Smooth muscle cell (in vitro differentiated cells): ENCODE data around the gene OIP5. TPM values are rescaled to one million over a fixed set of nuclear protein-coding genes. Genes with fewer than 3 reads are reported as not detected.

Experiments
- DNase-seq: peaks from one replicate; lab custom pipeline; 2025; ENCODE audit not compliant: unreplicated experiment; lab: John Stamatoyannopoulos, UW
- H2AFZ ChIP-seq: fragments of 200-600 bp; sonication (generic); 2 replicates; pipeline ENCODE4 v1.6.0; 2016; ENCODE audit warnings: antibody characterized with exemption, low read depth, mild to moderate bottlenecking
- H3F3A ChIP-seq: fragments of 200-600 bp; sonication (generic); 2 replicates; pipeline ENCODE4 v1.6.0; 2017; ENCODE audit warnings: antibody characterized with exemption, low read depth
- H3K27ac ChIP-seq: fragments of 200-600 bp; sonication (generic); 2 replicates; pipeline ENCODE4 v1.5.1; 2016; ENCODE audit warnings: low read depth, mild to moderate bottlenecking
- H3K27me3 ChIP-seq: fragments of 200-600 bp; sonication (generic); 2 replicates; pipeline ENCODE4 v1.6.1; 2016; ENCODE audit warnings: low read depth, mild to moderate bottlenecking
- H3K36me3 ChIP-seq: fragments of 200-600 bp; sonication (generic); 2 replicates; pipeline ENCODE4 v1.5.1; 2016; ENCODE audit warnings: low read depth
- H3K4me1 ChIP-seq: fragments of 200-600 bp; sonication (generic); 2 replicates; pipeline ENCODE4 v1.5.1; 2016; ENCODE audit warnings: low read depth
- H3K4me2 ChIP-seq: fragments of 200-600 bp; sonication (generic); 2 replicates; pipeline ENCODE4 v1.6.0; 2016; ENCODE audit warnings: mild to moderate bottlenecking
- H3K4me3 ChIP-seq: fragments of 200-600 bp; sonication (generic); 2 replicates; pipeline ENCODE4 v1.5.1; 2016; ENCODE audit warnings: mild to moderate bottlenecking
- H3K79me2 ChIP-seq: fragments of 200-600 bp; sonication (generic); 2 replicates; pipeline ENCODE4 v1.6.0; 2016; ENCODE audit warnings: low read depth, mild to moderate bottlenecking
- H3K9ac ChIP-seq: fragments of 200-600 bp; sonication (generic); 2 replicates; pipeline ENCODE4 v1.6.0; 2016; ENCODE audit warnings: low read depth
- H3K9me3 ChIP-seq: fragments of 200-600 bp; sonication (generic); replicated peaks from 2 replicates; pipeline ENCODE4 v1.5.1; 2016; ENCODE audit warnings: low read depth
- H4K20me1 ChIP-seq: fragments of 200-600 bp; sonication (generic); 2 replicates; pipeline ENCODE4 v1.6.0; 2016; ENCODE audit warnings: low read depth
- WGBS: methylation state at CpG from one replicate; pipeline ENCODE4 v1.1.7; 2016; ENCODE audit warnings: low lambda C conversion rate; 5-methylcytosine and 5-hydroxymethylcytosine counted together
- polyA plus RNA-seq: library from polyadenylated mRNA; unstranded; fragments of >200 nt; fragmentation: Nextera tagmentation; extraction: Ambion mirVana; gene quantifications from 2 replicates; pipeline ENCODE4 v1.2.1, GENCODE V29; 2016
- total RNA-seq: library from RNA; depleted of rRNA; stranded (reverse); fragments of >200 nt; gene quantifications from 2 replicates; pipeline ENCODE4 v1.2.3, GENCODE V29; 2014
- TF ChIP-seq, protein P1 (sequence below): fragments of 200-600 bp; sonication (generic); IDR thresholded peaks from 2 replicates; pipeline ENCODE4 v1.5.1; 2017; ENCODE audit warnings: borderline replicate concordance, mild to moderate bottlenecking, antibody characterized with exemption; ENCODE audit not compliant: insufficient read depth, poor library complexity, severe bottlenecking

The OIP5 gene
- total and polyA plus RNA-seq, 2 experiments from 2014 or later: 4.3 to 4.9 TPM

DNA sequence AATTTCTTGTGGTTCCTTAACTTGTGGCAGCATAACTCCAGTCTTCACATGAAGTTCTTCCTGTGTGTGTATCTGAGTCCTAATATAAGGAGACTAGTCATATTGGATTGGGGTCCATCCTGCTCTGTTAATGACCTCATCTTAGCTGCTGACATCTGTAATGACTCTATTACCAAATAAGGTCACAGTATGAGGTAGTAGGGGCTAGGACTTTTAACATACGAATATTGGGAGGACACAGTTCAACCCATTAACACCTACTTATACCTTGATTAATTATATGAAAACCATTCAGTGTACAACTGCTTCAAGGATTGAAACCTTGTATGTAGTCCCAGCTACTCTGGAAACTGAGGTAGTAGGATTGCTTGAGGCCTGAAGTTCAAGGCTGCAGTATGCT, 43.9 kb downstream of the OIP5 start:
- no peak overlapping the region for H3K27ac ChIP-seq
- 79% methylated on average over 1 of the region's 1 CpG for WGBS

DNA sequence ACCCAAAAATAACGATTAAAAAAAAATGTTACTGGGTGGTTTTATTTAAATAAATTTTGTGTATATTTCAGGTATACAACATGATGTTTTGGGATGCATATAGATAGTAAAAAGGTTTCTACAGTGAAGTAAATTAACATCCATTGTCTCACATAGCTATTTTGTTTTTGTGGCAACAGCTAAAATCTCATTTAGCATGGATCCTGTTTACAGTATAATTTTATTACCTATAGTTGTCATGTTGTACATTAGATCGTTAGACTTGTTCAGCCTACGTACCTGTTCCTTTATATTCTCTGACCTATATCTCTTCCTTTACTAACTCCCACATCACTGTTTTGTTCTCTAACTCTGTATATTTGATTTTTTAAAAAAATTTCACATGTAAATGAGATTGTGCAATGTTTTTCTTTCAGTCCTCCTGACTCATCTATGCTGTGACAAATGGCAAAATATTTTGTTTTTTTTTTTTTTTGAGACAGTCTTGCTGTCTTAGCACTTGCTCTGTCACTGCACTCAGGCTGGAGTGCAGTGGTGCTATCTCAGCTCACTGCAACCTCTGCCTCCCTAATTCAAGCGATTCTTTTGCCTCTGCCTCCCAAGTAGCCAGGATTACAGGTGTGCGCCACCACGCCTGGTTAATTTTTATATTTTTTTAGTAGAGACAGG, 45.6 kb downstream of the OIP5 start:
- no peak for DNase-seq
- WGBS: 98% methylated on average over 6 of the region's 6 CpGs
- Histone ChIP-seq H3K9ac (no peak overlapping the region), H3F3A (no peaks in the 10 kb centered on the region), H3K9me3 (no peaks in the 10 kb centered on the region), H3K36me3 (peaks cover 7% of the 10 kb centered on the region), H3K4me3 (no peak overlapping the region), H3K27ac (no peak overlapping the region), H3K4me1 (peaks cover 12% of the 10 kb centered on the region), H3K27me3 (no peaks in the 10 kb centered on the region), H3K4me2 (no peak overlapping the region), H4K20me1 (peaks cover 6% of the 10 kb centered on the region), H3K79me2 (peaks cover 47% of the 10 kb centered on the region), H2AFZ (no peak overlapping the region)
- TF ChIP-seq, protein P1, sequence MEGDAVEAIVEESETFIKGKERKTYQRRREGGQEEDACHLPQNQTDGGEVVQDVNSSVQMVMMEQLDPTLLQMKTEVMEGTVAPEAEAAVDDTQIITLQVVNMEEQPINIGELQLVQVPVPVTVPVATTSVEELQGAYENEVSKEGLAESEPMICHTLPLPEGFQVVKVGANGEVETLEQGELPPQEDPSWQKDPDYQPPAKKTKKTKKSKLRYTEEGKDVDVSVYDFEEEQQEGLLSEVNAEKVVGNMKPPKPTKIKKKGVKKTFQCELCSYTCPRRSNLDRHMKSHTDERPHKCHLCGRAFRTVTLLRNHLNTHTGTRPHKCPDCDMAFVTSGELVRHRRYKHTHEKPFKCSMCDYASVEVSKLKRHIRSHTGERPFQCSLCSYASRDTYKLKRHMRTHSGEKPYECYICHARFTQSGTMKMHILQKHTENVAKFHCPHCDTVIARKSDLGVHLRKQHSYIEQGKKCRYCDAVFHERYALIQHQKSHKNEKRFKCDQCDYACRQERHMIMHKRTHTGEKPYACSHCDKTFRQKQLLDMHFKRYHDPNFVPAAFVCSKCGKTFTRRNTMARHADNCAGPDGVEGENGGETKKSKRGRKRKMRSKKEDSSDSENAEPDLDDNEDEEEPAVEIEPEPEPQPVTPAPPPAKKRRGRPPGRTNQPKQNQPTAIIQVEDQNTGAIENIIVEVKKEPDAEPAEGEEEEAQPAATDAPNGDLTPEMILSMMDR: no peak

More for the DNA sequence above, 43.9 kb downstream of the OIP5 start:
- Histone ChIP-seq H3K4me2 (no peak overlapping the region), H3K4me3 (no peak overlapping the region), H3K27me3 (no peaks in the 10 kb centered on the region), H2AFZ (no peak overlapping the region), H3K79me2 (peaks cover 47% of the 10 kb centered on the region), H3K9ac (no peak overlapping the region), H3K9me3 (no peaks in the 10 kb centered on the region), H3K4me1 (peaks cover 12% of the 10 kb centered on the region), H3F3A (no peaks in the 10 kb centered on the region), H4K20me1 (peaks cover 6% of the 10 kb centered on the region), H3K36me3 (peaks cover 10% of the 10 kb centered on the region)
- no peak for DNase-seq
- TF ChIP-seq, protein P1: no peak

DNA sequence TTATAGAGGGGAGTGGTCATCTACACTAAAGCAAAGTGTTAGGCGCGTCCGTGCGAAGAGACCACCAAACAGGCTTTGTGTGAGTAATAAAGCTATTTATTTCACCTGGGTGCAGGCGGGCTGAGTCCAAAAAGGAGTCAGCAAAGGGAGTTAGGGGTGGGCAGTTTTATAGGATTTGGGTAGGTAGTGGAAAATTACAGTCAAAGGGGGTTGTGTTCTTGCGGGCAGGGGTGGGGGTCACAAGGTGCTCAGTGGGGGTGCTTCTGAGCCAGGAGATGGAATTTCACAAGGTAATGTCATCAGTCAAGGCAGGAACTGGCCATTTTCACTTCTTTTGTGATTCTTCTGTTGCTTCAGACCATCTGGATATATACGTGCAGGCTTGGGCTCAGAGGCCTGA, 47.1 kb downstream of the OIP5 start:
- peak overlapping the region; percentile 98 for H3K4me2 ChIP-seq
- H3F3A ChIP-seq: peaks cover 5% of the 10 kb centered on the region
- TF ChIP-seq, protein P1: no peak
- peak overlapping the region; percentile 81 for H3K9ac ChIP-seq
- H3K36me3 ChIP-seq: peaks cover 7% of the 10 kb centered on the region
- H3K79me2 ChIP-seq: peaks cover 47% of the 10 kb centered on the region
- peaks cover 6% of the 10 kb centered on the region for H4K20me1 ChIP-seq
- no peak for DNase-seq
- no peaks in the 10 kb centered on the region for H3K9me3 ChIP-seq
- H3K4me1 ChIP-seq: peaks cover 12% of the 10 kb centered on the region
- no peaks in the 10 kb centered on the region for H3K27me3 ChIP-seq
- H2AFZ ChIP-seq: no peak overlapping the region
- peak overlapping the region; percentile 89 for H3K4me3 ChIP-seq
- peak overlapping the region; percentile 88 for H3K27ac ChIP-seq
- 31% methylated on average over 7 of the region's 7 CpGs for WGBS
